OCI-LY7 (cell line): ENCODE data around the gene FASTK. TPM values are rescaled to one million over a fixed set of nuclear protein-coding genes. Genes with fewer than 3 reads are reported as not detected.

Source experiments
- BruUV-seq: library from RNA; stranded (reverse); fragments of 400-500 nt; replicated peaks from 2 replicates; lab custom pipeline; 2021; lab: Mats Ljungman, UMichigan
- CTCF ChIA-PET: fragments of 300-600 bp; sonication (Branson Sonifier 250); formaldehyde crosslinking; loops from one replicate; lab custom pipeline; 2022; ENCODE audit warnings: antibody characterized with exemption; ENCODE audit not compliant: unreplicated experiment; lab: Charles Lee
- POLR2A ChIA-PET: fragments of 300-600 bp; sonication (Branson Sonifier 250); formaldehyde crosslinking; loops from one replicate; lab custom pipeline; 2022; ENCODE audit warnings: antibody characterized with exemption; lab: Charles Lee
- DNase-seq: peaks from one replicate; pipeline ENCODE4 v3.0.0-alpha.2; 2015; ENCODE audit warnings: low spot score
- H2AFZ ChIP-seq: fragments of 200-600 bp; sonication (generic), shearing (Covaris generic); 2 replicates; pipeline ENCODE4 v1.6.1; 2014; ENCODE audit warnings: mild to moderate bottlenecking, antibody characterized with exemption, low read length, moderate library complexity
- H3K27ac ChIP-seq: fragments of 200-600 bp; sonication (generic); 2 replicates; pipeline ENCODE4 v1.5.1; 2014; ENCODE audit warnings: mixed run types, low read depth, mild to moderate bottlenecking, moderate library complexity, low read length, inconsistent platforms; ENCODE audit not compliant: poor library complexity, severe bottlenecking
- H3K36me3 ChIP-seq: fragments of 200-600 bp; sonication (generic); 2 replicates; pipeline ENCODE4 v1.6.1; 2014; ENCODE audit warnings: mild to moderate bottlenecking, antibody characterized with exemption, low read length, moderate library complexity, mixed read lengths; ENCODE audit not compliant: insufficient read depth
- H3K4me1 ChIP-seq: fragments of 200-600 bp; sonication (generic); 2 replicates; pipeline ENCODE4 v1.5.1; 2014; ENCODE audit warnings: mild to moderate bottlenecking, low read length; ENCODE audit not compliant: insufficient read depth, poor library complexity, severe bottlenecking
- H3K4me2 ChIP-seq: fragments of 200-600 bp; sonication (generic); 2 replicates; pipeline ENCODE4 v1.6.1; 2014; ENCODE audit warnings: mild to moderate bottlenecking, low read length
- H3K4me3 ChIP-seq: fragments of 200-600 bp; sonication (generic); 2 replicates; pipeline ENCODE4 v1.5.1; 2014; ENCODE audit warnings: mild to moderate bottlenecking, low read depth, low read length; ENCODE audit not compliant: poor library complexity, severe bottlenecking
- H3K79me2 ChIP-seq: fragments of 200-600 bp; sonication (generic); 2 replicates; pipeline ENCODE4 v1.6.1; 2016; ENCODE audit warnings: low read depth, mild to moderate bottlenecking, low read length, moderate library complexity, mixed read lengths; ENCODE audit not compliant: insufficient read depth
- H3K9me2 ChIP-seq: fragments of 200-600 bp; sonication (generic); 2 replicates; pipeline ENCODE4 v1.6.1; 2016; ENCODE audit warnings: mild to moderate bottlenecking, low read length, mixed read lengths; ENCODE audit not compliant: insufficient read depth
- H3K9me3 ChIP-seq: fragments of 200-600 bp; sonication (generic); 2 replicates; pipeline ENCODE4 v1.6.1; 2014; ENCODE audit warnings: mild to moderate bottlenecking, mixed run types, low read length, mixed read lengths
- H4K20me1 ChIP-seq: fragments of 200-600 bp; sonication (generic); 2 replicates; pipeline ENCODE4 v1.6.1; 2014; ENCODE audit warnings: mild to moderate bottlenecking, antibody characterized with exemption, low read length, moderate library complexity, mixed read lengths; ENCODE audit not compliant: insufficient read depth
- EZH2phosphoT487 ChIP-seq: fragments of 200-600 bp; sonication (generic); IDR thresholded peaks from 2 replicates; pipeline ENCODE4 v1.6.1; 2018; ENCODE audit warnings: low read depth, borderline replicate concordance, mild to moderate bottlenecking, mixed run types, antibody characterized with exemption, low read length, moderate library complexity, mixed read lengths
- intact Hi-C: fragments of 100-400 bp; cut with micrococcal nuclease; formaldehyde crosslinking; loops from one replicate; pipeline ENCODE4 v1.10.0; 2022; ENCODE audit not compliant: unreplicated experiment
- total RNA-seq, 2 experiments: library from RNA; depleted of rRNA in 1 of 2; stranded (reverse); fragments of >200 nt in 1 of 2; shearing (Covaris generic) in 1 of 2; gene quantifications; 2 replicates each; pipeline ENCODE4 v1.2.3, GENCODE V29; 2014 to 2022
- TF ChIP-seq, protein P1 (sequence below): fragments of 200-600 bp; sonication (generic); conservative IDR thresholded peaks from 2 replicates; pipeline ENCODE4 v1.5.1; 2014; ENCODE audit warnings: mild to moderate bottlenecking, antibody characterized with exemption, low read length, moderate library complexity, mixed read lengths

Gene FASTK
- total RNA-seq, 2 experiments from 2014 or later: 90.5 to 118 TPM

DNA sequence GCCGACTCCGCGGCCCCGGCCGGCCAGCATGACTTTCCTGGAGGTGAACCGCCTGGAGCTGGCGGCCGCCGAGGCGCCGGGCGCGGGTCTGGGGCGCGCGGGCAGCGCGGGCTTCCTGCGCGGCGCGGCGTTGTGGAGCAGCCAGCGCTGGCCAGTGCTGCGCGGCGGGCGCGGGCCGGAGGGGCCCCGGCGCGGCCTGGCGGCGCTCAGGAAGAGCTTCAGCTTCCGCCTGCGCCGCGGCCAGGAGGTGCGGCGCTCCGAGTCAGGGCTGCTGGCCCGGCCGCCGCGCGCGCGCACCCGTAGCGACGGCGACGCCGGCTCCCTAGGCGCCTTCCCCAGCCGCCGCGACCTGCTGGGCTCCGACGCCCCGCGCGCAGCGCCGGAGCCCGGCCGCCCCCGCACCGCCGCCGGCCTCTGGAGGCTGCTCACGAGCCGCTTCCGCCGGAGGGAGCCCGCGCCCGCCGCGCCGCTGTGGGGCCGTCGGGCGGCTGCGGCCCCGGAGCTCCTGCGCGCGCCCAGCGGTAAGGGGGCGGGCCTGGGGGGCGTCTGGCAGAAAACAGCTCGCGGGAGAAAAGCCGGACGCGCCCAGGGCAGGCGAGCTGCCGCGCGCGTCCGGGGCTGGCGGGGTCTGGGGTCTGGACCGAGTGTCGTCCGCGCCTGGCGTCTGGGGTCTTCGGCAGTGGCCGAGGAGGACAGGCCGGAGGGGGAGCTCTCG lies 34.7 kb upstream of the FASTK start:
- H3K9me2 ChIP-seq: no peaks in the 10 kb centered on the region
- H3K36me3 ChIP-seq: no peaks in the 10 kb centered on the region
- no peaks in the 10 kb centered on the region for H3K4me1 ChIP-seq
- no peak overlapping the region for H3K4me3 ChIP-seq
- H2AFZ ChIP-seq: no peak overlapping the region
- intact Hi-C loops: loop anchor here (10.0 kb wide), 1 partner anchor 220 kb away; no protein-coding TSS in a partner anchor
- no peak for DNase-seq
- CTCF ChIA-PET: no interaction called here
- no peak overlapping the region for H3K27ac ChIP-seq
- no TSS peak for BruUV-seq
- no peak overlapping the region for H3K4me2 ChIP-seq
- no peaks in the 10 kb centered on the region for H4K20me1 ChIP-seq
- no peaks in the 10 kb centered on the region for H3K9me3 ChIP-seq
- POLR2A ChIA-PET: no interaction called here
- TF ChIP-seq EZH2phosphoT487: no peak
- TF ChIP-seq, protein P1, sequence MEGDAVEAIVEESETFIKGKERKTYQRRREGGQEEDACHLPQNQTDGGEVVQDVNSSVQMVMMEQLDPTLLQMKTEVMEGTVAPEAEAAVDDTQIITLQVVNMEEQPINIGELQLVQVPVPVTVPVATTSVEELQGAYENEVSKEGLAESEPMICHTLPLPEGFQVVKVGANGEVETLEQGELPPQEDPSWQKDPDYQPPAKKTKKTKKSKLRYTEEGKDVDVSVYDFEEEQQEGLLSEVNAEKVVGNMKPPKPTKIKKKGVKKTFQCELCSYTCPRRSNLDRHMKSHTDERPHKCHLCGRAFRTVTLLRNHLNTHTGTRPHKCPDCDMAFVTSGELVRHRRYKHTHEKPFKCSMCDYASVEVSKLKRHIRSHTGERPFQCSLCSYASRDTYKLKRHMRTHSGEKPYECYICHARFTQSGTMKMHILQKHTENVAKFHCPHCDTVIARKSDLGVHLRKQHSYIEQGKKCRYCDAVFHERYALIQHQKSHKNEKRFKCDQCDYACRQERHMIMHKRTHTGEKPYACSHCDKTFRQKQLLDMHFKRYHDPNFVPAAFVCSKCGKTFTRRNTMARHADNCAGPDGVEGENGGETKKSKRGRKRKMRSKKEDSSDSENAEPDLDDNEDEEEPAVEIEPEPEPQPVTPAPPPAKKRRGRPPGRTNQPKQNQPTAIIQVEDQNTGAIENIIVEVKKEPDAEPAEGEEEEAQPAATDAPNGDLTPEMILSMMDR: no peak
- no peaks in the 10 kb centered on the region for H3K79me2 ChIP-seq

DNA sequence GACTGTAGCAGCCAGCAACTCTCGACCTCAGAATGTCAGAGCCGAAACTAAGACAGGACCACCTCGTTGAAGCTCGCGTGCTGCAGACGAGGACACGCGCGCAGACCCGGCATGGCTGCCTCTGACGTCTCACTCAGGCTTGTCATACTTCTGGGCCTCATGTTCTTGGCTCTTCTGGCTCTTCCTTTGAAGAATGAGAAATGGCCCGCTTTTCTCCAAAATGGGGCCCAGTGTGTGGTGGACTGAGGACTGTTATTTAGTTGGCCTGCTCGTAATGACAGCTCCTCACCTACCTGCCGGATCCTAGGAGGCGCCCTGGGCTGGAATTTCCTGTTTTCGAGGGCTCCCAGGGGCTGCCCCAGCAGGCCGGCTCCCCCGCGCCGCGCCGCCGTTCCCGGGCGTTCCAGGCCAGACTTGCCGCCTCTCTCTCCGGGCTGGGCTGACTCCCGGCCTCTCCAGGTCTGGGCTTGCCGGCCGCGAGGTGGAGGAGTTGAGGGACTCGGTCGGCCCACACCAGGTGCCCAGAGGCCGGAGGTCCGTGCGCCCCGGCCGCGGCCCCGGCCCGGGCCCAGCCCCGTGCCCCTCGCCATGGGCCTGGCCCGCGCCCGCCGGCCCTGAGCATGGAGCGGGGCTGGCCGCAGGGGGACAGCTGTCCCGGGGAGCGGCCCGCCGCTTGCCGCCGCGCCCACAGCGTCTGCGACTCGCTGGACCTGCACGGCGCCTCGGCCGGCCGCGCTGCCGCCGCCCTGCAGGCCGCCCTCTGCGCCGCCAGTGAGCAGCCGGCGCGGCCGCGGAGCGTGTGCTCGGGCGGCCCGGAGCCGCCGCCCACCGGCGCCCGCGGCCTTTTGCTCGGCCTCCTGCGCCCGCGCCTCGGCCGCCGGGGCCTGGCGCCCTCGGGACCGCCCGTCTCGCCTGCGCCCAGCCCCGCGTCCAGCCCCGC lies 33.8 kb upstream of the FASTK start:
- no peak overlapping the region for H3K27ac ChIP-seq
- no peak for DNase-seq
- BruUV-seq: no TSS peak
- ChIA-PET POLR2A (no interaction called here), CTCF (no interaction called here)
- intact Hi-C loops: loop anchor here (5.0 to 10.0 kb wide), 2 partner anchors 97 to 220 kb away; no protein-coding TSS in a partner anchor
- H3K9me3 ChIP-seq: no peaks in the 10 kb centered on the region
- H3K36me3 ChIP-seq: no peaks in the 10 kb centered on the region
- H2AFZ ChIP-seq: no peak overlapping the region
- no peak for TF ChIP-seq EZH2phosphoT487
- TF ChIP-seq, protein P1: no peak
- no peak overlapping the region for H3K4me3 ChIP-seq
- H3K4me2 ChIP-seq: no peak overlapping the region
- no peaks in the 10 kb centered on the region for H4K20me1 ChIP-seq
- H3K79me2 ChIP-seq: no peaks in the 10 kb centered on the region
- H3K9me2 ChIP-seq: no peaks in the 10 kb centered on the region
- no peaks in the 10 kb centered on the region for H3K4me1 ChIP-seq
